HepG2 (cell line): ENCODE data around the gene KLHL33. TPM values are rescaled to one million over a fixed set of nuclear protein-coding genes. Genes with fewer than 3 reads are reported as not detected.
A peak's percentile ranks its signal among the peaks of the same experiment; 100 is the strongest.

Source experiments
- ARID4A ChIP-seq: sonication (generic); formaldehyde crosslinking; IDR thresholded peaks from 2 replicates; pipeline ENCODE4 v1.5.0; 2020; ENCODE audit warnings: mild to moderate bottlenecking, missing genetic modification reagents, borderline replicate concordance
- ATAD3A ChIP-seq: sonication (generic); formaldehyde crosslinking; IDR thresholded peaks from 2 replicates; pipeline ENCODE4 v1.4.0; 2020; ENCODE audit warnings: missing genetic modification reagents
- HHEX ChIP-seq: IDR thresholded peaks from 2 replicates; pipeline ENCODE4 v1.6.1; 2016; ENCODE audit warnings: control low read depth
- LCORL ChIP-seq, 2 experiments: fragments of 450-650 bp in 1 of 2; sonication (generic) in 1 of 2; formaldehyde crosslinking in 1 of 2; IDR thresholded peaks; 2 replicates each; pipeline versions ENCODE4 v1.5.0 to v1.6.1; 2017 to 2020; ENCODE audit warnings: antibody characterized with exemption in 1 of 2, missing genetic modification reagents in 1 of 2
- POGZ ChIP-seq: sonication (generic); formaldehyde crosslinking; IDR thresholded peaks from 2 replicates; pipeline ENCODE4 v1.4.0; 2020; ENCODE audit warnings: mild to moderate bottlenecking, missing genetic modification reagents
- REL ChIP-seq: sonication (generic); formaldehyde crosslinking; conservative IDR thresholded peaks from 2 replicates; pipeline ENCODE4 v1.8.0; 2022; ENCODE audit warnings: mild to moderate bottlenecking, missing genetic modification reagents, moderate library complexity
- SP140L ChIP-seq: sonication (generic); formaldehyde crosslinking; IDR thresholded peaks from 2 replicates; pipeline ENCODE4 v1.4.0; 2020; ENCODE audit warnings: missing genetic modification reagents, borderline replicate concordance
- SRY ChIP-seq: sonication (generic); formaldehyde crosslinking; IDR thresholded peaks from 2 replicates; pipeline ENCODE4 v1.8.0; 2022; ENCODE audit warnings: mild to moderate bottlenecking, missing genetic modification reagents
- TRIM24 ChIP-seq: sonication (generic); formaldehyde crosslinking; IDR thresholded peaks from 2 replicates; pipeline ENCODE4 v1.8.0; 2022; ENCODE audit warnings: mild to moderate bottlenecking, missing genetic modification reagents
- ZKSCAN5 ChIP-seq: sonication (generic); formaldehyde crosslinking; IDR thresholded peaks from 2 replicates; pipeline ENCODE4 v1.5.1; 2020; ENCODE audit warnings: mild to moderate bottlenecking, missing genetic modification reagents
- ZNF263 ChIP-seq: sonication (generic); formaldehyde crosslinking; IDR thresholded peaks from 2 replicates; pipeline ENCODE4 v1.4.0; 2020; ENCODE audit warnings: missing genetic modification reagents
- ZNF354B ChIP-seq: sonication (generic); formaldehyde crosslinking; IDR thresholded peaks from 2 replicates; pipeline ENCODE4 v1.8.0; 2022; ENCODE audit warnings: mild to moderate bottlenecking, missing genetic modification reagents
- ZNF713 ChIP-seq: sonication (generic); formaldehyde crosslinking; IDR thresholded peaks from 2 replicates; pipeline ENCODE4 v1.4.0; 2020; ENCODE audit warnings: mild to moderate bottlenecking, missing genetic modification reagents
- polyA plus RNA-seq, 8 experiments: library from polyadenylated mRNA; depleted of rRNA in 3 of 8; stranded (reverse) in 7 of 8; unstranded in 1 of 8; fragments of >200 nt; fragmentation: Illumina TruSeq in 4 of 8; extraction: Trizol in 4 of 8; gene quantifications; 2 replicates each; pipeline versions ENCODE4 v1.2.1 to v1.2.3, GENCODE V29; 2011 to 2016; ENCODE audit warnings: low read depth in 4 of 8, missing spikeins in 1 of 8, mixed read lengths in 1 of 8; ENCODE audit not compliant: insufficient read depth in 1 of 8
- total RNA-seq, 5 experiments: library from RNA; depleted of rRNA; stranded (reverse); fragments of >200 nt; fragmentation: Illumina TruSeq; extraction: Trizol; gene quantifications; 2 replicates each; pipeline ENCODE4 v1.2.3, GENCODE V29; 2016; ENCODE audit warnings: low read depth in 1 of 5
- TF ChIP-seq, protein P1 (sequence below): sonication (generic); formaldehyde crosslinking; IDR thresholded peaks from 2 replicates; pipeline ENCODE4 v1.5.1; 2020; ENCODE audit warnings: missing genetic modification reagents, mild to moderate bottlenecking, borderline replicate concordance
- TF ChIP-seq, protein P2 (sequence below): sonication (generic); formaldehyde crosslinking; IDR thresholded peaks from 2 replicates; pipeline ENCODE4 v1.4.0; 2020; ENCODE audit warnings: missing genetic modification reagents
- TF ChIP-seq, protein P3 (sequence below): sonication (generic); formaldehyde crosslinking; IDR thresholded peaks from 2 replicates; pipeline ENCODE4; 2020; ENCODE audit warnings: missing genetic modification reagents, mild to moderate bottlenecking, borderline replicate concordance
- TF ChIP-seq, protein P4 (sequence below): sonication (generic); formaldehyde crosslinking; IDR thresholded peaks from 2 replicates; pipeline ENCODE4 v1.8.0; 2022; ENCODE audit warnings: mild to moderate bottlenecking, missing genetic modification reagents, borderline replicate concordance

The KLHL33 gene
- total and polyA plus RNA-seq, 2 of the 13 experiments (the other 11 are each of a cell fraction or from before 2014, with no cell fraction given): not detected

DNA sequence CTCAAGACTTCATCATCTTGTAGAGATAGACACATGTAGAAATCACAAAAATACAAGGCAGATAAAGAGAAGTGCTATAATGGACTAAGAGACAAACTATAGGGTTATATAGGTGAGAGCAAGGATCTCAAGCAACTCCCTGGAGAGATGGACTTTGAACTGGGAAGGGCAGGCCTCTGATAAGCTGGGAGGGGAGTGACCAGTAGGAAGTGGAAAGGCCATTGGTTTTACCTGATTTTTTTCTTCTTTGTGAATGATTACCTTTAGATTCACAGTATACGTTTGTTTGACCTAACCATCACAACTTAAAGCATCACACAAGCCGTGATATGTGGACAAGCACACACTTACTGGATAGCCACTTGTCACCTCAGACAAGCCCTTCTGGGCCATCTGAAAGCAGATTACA, 17.5 kb downstream of the KLHL33 start (continued):
- TF ChIP-seq ARID4A (CRISPR knock-in tag) (peak; percentile 27; the same call in 1 of the 2 replicates), SRY (no peak), ATAD3A (CRISPR knock-in tag) (no peak), HHEX (no peak), ZNF263 (CRISPR knock-in tag) (no peak), POGZ (CRISPR knock-in tag) (no peak), ZKSCAN5 (no peak), REL (CRISPR knock-in tag) (no peak), ZNF354B (CRISPR knock-in tag) (no peak), TRIM24 (CRISPR knock-in tag) (no peak), SP140L (CRISPR knock-in tag) (no peak), LCORL (IDR thresholded peaks at IDR 0.05) (no peak), LCORL (CRISPR knock-in tag; IDR thresholded peaks at IDR 0.05) (0 out of 2 replicates have a peak, but pooled peaks have one; percentile 17), ZNF713 (no peak)
- TF ChIP-seq, protein P1, sequence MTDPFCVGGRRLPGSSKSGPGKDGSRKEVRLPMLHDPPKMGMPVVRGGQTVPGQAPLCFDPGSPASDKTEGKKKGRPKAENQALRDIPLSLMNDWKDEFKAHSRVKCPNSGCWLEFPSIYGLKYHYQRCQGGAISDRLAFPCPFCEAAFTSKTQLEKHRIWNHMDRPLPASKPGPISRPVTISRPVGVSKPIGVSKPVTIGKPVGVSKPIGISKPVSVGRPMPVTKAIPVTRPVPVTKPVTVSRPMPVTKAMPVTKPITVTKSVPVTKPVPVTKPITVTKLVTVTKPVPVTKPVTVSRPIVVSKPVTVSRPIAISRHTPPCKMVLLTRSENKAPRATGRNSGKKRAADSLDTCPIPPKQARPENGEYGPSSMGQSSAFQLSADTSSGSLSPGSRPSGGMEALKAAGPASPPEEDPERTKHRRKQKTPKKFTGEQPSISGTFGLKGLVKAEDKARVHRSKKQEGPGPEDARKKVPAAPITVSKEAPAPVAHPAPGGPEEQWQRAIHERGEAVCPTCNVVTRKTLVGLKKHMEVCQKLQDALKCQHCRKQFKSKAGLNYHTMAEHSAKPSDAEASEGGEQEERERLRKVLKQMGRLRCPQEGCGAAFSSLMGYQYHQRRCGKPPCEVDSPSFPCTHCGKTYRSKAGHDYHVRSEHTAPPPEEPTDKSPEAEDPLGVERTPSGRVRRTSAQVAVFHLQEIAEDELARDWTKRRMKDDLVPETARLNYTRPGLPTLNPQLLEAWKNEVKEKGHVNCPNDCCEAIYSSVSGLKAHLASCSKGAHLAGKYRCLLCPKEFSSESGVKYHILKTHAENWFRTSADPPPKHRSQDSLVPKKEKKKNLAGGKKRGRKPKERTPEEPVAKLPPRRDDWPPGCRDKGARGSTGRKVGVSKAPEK (CRISPR knock-in tag): no peak
- TF ChIP-seq, protein P2, sequence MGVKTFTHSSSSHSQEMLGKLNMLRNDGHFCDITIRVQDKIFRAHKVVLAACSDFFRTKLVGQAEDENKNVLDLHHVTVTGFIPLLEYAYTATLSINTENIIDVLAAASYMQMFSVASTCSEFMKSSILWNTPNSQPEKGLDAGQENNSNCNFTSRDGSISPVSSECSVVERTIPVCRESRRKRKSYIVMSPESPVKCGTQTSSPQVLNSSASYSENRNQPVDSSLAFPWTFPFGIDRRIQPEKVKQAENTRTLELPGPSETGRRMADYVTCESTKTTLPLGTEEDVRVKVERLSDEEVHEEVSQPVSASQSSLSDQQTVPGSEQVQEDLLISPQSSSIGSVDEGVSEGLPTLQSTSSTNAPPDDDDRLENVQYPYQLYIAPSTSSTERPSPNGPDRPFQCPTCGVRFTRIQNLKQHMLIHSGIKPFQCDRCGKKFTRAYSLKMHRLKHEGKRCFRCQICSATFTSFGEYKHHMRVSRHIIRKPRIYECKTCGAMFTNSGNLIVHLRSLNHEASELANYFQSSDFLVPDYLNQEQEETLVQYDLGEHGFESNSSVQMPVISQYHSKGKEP (CRISPR knock-in tag): no peak
- TF ChIP-seq, protein P3, sequence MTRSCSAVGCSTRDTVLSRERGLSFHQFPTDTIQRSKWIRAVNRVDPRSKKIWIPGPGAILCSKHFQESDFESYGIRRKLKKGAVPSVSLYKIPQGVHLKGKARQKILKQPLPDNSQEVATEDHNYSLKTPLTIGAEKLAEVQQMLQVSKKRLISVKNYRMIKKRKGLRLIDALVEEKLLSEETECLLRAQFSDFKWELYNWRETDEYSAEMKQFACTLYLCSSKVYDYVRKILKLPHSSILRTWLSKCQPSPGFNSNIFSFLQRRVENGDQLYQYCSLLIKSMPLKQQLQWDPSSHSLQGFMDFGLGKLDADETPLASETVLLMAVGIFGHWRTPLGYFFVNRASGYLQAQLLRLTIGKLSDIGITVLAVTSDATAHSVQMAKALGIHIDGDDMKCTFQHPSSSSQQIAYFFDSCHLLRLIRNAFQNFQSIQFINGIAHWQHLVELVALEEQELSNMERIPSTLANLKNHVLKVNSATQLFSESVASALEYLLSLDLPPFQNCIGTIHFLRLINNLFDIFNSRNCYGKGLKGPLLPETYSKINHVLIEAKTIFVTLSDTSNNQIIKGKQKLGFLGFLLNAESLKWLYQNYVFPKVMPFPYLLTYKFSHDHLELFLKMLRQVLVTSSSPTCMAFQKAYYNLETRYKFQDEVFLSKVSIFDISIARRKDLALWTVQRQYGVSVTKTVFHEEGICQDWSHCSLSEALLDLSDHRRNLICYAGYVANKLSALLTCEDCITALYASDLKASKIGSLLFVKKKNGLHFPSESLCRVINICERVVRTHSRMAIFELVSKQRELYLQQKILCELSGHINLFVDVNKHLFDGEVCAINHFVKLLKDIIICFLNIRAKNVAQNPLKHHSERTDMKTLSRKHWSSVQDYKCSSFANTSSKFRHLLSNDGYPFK (CRISPR knock-in tag): no peak
- TF ChIP-seq, protein P4, sequence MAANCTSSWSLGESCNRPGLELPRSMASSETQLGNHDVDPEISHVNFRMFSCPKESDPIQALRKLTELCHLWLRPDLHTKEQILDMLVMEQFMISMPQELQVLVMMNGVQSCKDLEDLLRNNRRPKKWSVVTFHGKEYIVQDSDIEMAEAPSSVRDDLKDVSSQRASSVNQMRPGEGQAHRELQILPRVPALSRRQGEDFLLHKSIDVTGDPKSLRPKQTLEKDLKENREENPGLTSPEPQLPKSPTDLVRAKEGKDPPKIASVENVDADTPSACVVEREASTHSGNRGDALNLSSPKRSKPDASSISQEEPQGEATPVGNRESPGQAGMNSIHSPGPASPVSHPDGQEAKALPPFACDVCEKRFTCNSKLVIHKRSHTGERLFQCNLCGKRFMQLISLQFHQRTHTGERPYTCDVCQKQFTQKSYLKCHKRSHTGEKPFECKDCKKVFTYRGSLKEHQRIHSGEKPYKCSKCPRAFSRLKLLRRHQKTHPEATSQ (CRISPR knock-in tag): no peak
